ENCODE measurements around the gene LMOD1. TPM values are rescaled to one million over a fixed set of nuclear protein-coding genes. Genes with fewer than 3 reads are reported as not detected.

The LMOD1 gene
- total and polyA plus RNA-seq, 2 of the 8 experiments (the other 6 are each of a cell fraction or from before 2014, with no cell fraction given) = 0.77 to 1.4 TPM

DNA sequence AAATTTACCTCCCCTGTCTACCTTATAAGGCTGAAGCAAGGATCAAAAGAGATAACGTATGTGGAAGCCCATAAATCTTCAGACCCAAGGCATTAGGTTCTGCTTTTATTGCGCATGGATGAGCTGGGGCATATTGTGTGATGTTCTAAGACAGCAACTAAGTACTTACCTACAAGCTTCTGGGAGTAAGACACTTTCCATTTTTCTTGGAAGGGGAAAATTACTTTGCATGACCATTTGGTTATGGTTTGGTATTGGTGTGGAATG is 21.1 kb downstream of the LMOD1 start:
- no peak overlapping the region for H2AFZ ChIP-seq (ENCODE audit: low read length)
- H3K9me3 ChIP-seq (ENCODE audit: insufficient read depth in 2 of 2, low read depth in 1 of 2, low read length in 1 of 2) = no peaks in the 10 kb centered on the region
- no peak overlapping the region for H4K5ac ChIP-seq (ENCODE audit: insufficient read length, low read depth, low read length)
- no peak overlapping the region for H3K56ac ChIP-seq (replicated peaks; ENCODE audit: insufficient read length, low read depth, low read length)
- WGBS, 2 experiments (ENCODE audit: extremely low coverage in 1 of 2, insufficient coverage in 1 of 2, insufficient read length in 1 of 2, insufficient replicate concordance in 2 of 2, low coverage in 1 of 2, low lambda C conversion rate in 2 of 2, missing lambda C conversion rate in 1 of 2) = 90% methylated on average over 2 of the region's 2 CpGs; no CpG with 5 or more reads in 1 of the 2 experiments
- no peak overlapping the region for H2BK5ac ChIP-seq (ENCODE audit: low read depth, low read length)
- H3K79me2 ChIP-seq (ENCODE audit: control insufficient read depth in 1 of 2, insufficient read depth in 2 of 2, low read length in 2 of 2) = no peaks in the 10 kb centered on the region
- no peaks in the 10 kb centered on the region for H3K36me3 ChIP-seq (ENCODE audit: control insufficient read depth in 2 of 4, insufficient read depth in 4 of 4, low read length in 3 of 4)
- no peak overlapping the region for H3K4me2 ChIP-seq (ENCODE audit: insufficient read depth in 1 of 2, low read depth in 2 of 2, low read length in 2 of 2)
- no peak overlapping the region for H3K18ac ChIP-seq (ENCODE audit: extremely low read depth, low read length)
- no peak overlapping the region for H2AK5ac ChIP-seq (ENCODE audit: low read depth, low read length)
- FAIRE-seq (no peak), DNase-seq (ENCODE audit: low read depth in 1 of 2, low spot score in 2 of 2) (no peak)
- no peaks in the 10 kb centered on the region for H3K23me2 ChIP-seq (ENCODE audit: low read depth, low read length)
- no peak overlapping the region for H3K14ac ChIP-seq (ENCODE audit: insufficient read length)
- no peak overlapping the region for H2BK20ac ChIP-seq (ENCODE audit: low read length)
- no peaks in the 10 kb centered on the region for H3K27me3 ChIP-seq (replicated peaks in 1 of 4; ENCODE audit: control insufficient read depth in 3 of 4, extremely low read depth in 1 of 4, insufficient read depth in 3 of 4, low read length in 3 of 4)
- no peak overlapping the region for H3K9ac ChIP-seq (replicated peaks in 1 of 4; ENCODE audit: extremely low read depth in 1 of 4, low read depth in 3 of 4, low read length in 3 of 4)
- H3K23ac ChIP-seq (ENCODE audit: insufficient read length) = no peak overlapping the region
- H3K79me1 ChIP-seq (ENCODE audit: low read depth, low read length) = no peaks in the 10 kb centered on the region
- no peak overlapping the region for H3K27ac ChIP-seq (ENCODE audit: low read depth, low read length)
- H3K4me3 ChIP-seq (ENCODE audit: extremely low read depth in 1 of 4, insufficient read depth in 2 of 4, low read depth in 3 of 4, low read length in 4 of 4) = no peak overlapping the region
- H4K91ac ChIP-seq (replicated peaks; ENCODE audit: insufficient read length, low read length) = no peak overlapping the region
- H4K20me1 ChIP-seq (replicated peaks in 1 of 2; ENCODE audit: control insufficient read depth in 1 of 2, insufficient read depth in 2 of 2, low read length in 2 of 2) = no peaks in the 10 kb centered on the region
- no peak overlapping the region for H2BK12ac ChIP-seq (ENCODE audit: low read depth, low read length)
- ChIA-PET POLR2A (ENCODE audit: partially characterized antibody) (interaction anchor here (1.2 kb wide), 1 partner anchor 17 kb away, joined by 4 read pairs; no protein-coding TSS in a partner anchor), CTCF (ENCODE audit: partially characterized antibody) (interaction anchor here (0.7 to 1.6 kb wide), 3 partner anchors 20 to 29 kb away, joined by 3 to 5 read pairs (median 4); no protein-coding TSS in a partner anchor)
- TF ChIP-seq ZNF274 (IDR thresholded peaks at IDR 0.05; ENCODE audit: borderline replicate concordance, extremely low read depth, low read length) = no peak
- TF ChIP-seq HDAC2 (IDR thresholded peaks at IDR 0.05; ENCODE audit: borderline replicate concordance in 1 of 2, low read depth in 2 of 2, low read length in 2 of 2) = no peak
- no peak for TF ChIP-seq JUND (IDR thresholded peaks at IDR 0.05; ENCODE audit: low read length)
- no peak for TF ChIP-seq TAF7 (optimal IDR thresholded peaks at IDR 0.05; ENCODE audit: borderline replicate concordance, low read depth, low read length)
- TF ChIP-seq JUN (IDR thresholded peaks at IDR 0.05; ENCODE audit: low read depth, low read length) = no peak
- TF ChIP-seq KDM5A (IDR thresholded peaks at IDR 0.05; ENCODE audit: low read length) = no peak
- no peak for TF ChIP-seq BACH1 (IDR thresholded peaks at IDR 0.05; ENCODE audit: low read length)
- no peak for TF ChIP-seq GABPA (IDR thresholded peaks at IDR 0.05; ENCODE audit: borderline replicate concordance, insufficient read depth, low read length)
- TF ChIP-seq SIRT6 (IDR thresholded peaks at IDR 0.05; ENCODE audit: low read length) = no peak
- TF ChIP-seq TBP (IDR thresholded peaks at IDR 0.05; ENCODE audit: low read depth, low read length) = no peak
- no peak for TF ChIP-seq EGR1 (IDR thresholded peaks at IDR 0.05; ENCODE audit: borderline replicate concordance, low read depth, low read length)
- no peak for TF ChIP-seq RAD21 (IDR thresholded peaks at IDR 0.05 in 1 of 2, conservative IDR thresholded peaks at IDR 0.05 in 1 of 2; ENCODE audit: low read depth in 2 of 2, low read length in 2 of 2)
- no peak for TF ChIP-seq RBBP5 (IDR thresholded peaks at IDR 0.05; ENCODE audit: borderline replicate concordance, low read depth, low read length)
- TF ChIP-seq SUZ12 (IDR thresholded peaks at IDR 0.05; ENCODE audit: low read length) = no peak
- TF ChIP-seq TEAD4 (IDR thresholded peaks at IDR 0.05; ENCODE audit: low read depth, low read length) = no peak
- no peak for TF ChIP-seq SP4 (IDR thresholded peaks at IDR 0.05; ENCODE audit: low read length)
- no peak overlapping the region for H2BK120ac ChIP-seq (replicated peaks; ENCODE audit: low read depth, low read length)
- H2BK15ac ChIP-seq (ENCODE audit: low read length) = no peak overlapping the region
- no peak overlapping the region for H4K8ac ChIP-seq (ENCODE audit: extremely low read depth, insufficient read depth, low read length)
- H3K4ac ChIP-seq (replicated peaks; ENCODE audit: insufficient read length, low read depth, low read length) = no peak overlapping the region
- no peaks in the 10 kb centered on the region for H3K4me1 ChIP-seq (replicated peaks in 1 of 4; ENCODE audit: control insufficient read depth in 3 of 4, insufficient read depth in 4 of 4, low read length in 3 of 4)
